ENCODE data around the gene CCZ1. TPM values are rescaled to one million over a fixed set of nuclear protein-coding genes. Genes with fewer than 3 reads are reported as not detected.
"Not testable (repeated sequence)": the region's sequence is repeated elsewhere in the genome, so short reads cannot be mapped to it uniquely, and the experiment has no call there.

Gene CCZ1
- total RNA-seq, 2 experiments from 2014 or later: 76.2 to 80.4 TPM

DNA sequence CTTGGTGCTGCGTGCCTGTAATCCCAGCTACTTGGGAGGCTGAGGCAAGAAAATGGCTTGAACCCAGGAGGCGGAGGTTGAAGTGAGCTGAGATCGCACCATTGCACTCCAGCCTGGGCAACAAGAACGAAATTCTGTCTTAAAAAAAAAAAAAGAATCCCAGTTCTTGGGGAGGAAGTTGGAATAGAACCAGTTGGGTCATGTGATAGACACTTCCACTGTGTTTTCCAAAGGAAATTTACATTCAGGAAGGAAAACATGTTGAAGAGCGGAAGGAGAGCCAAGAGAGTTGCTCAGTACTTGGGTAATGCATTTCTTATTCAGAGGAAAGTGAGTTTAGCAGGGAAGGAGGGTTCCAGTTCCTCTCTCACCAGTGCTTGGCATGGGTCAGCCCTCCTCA lies 37.3 kb upstream of the CCZ1 start:
- H3K27ac Mint-ChIP-seq; H3K4me3 ChIP-seq (ENCODE audit: low read length); H3K27me3 ChIP-seq (ENCODE audit: control insufficient read depth in 1 of 2, insufficient read depth in 2 of 2, low read length in 2 of 2); POLR2A ChIA-PET; CTCF ChIA-PET; H3K27ac ChIP-seq (ENCODE audit: low read depth in 1 of 2, low read length in 2 of 2); H3K36me3 ChIP-seq (ENCODE audit: insufficient read depth, low read length); DNase-seq; H3K27me3 Mint-ChIP-seq; ATAC-seq (ENCODE audit: poor library complexity); H3K9me3 Mint-ChIP-seq; intact Hi-C loops (cut with DNase I, micrococcal nuclease); H3K9me3 ChIP-seq (ENCODE audit: control insufficient read depth in 1 of 2, insufficient read depth in 1 of 2, low read length in 2 of 2); H3K4me3 Mint-ChIP-seq: not testable (repeated sequence)
- Mint-ChIP-seq H3K4me1 (ENCODE audit: low read depth) (peaks cover 22% of the 10 kb centered on the region), H3K36me3 (ENCODE audit: low read depth) (peaks cover 24% of the 10 kb centered on the region)
- H3K4me1 ChIP-seq (ENCODE audit: insufficient read depth, low read length): peaks cover 26% of the 10 kb centered on the region

- CTCF ChIA-PET: interaction anchor here (1.6 kb wide), 1 partner anchor 81 kb away, joined by 4 read pairs; the partner anchor contains the start of gene RNF216
- H3K9me3 Mint-ChIP-seq; H3K27me3 Mint-ChIP-seq; POLR2A ChIA-PET; H3K27ac Mint-ChIP-seq; H3K27ac ChIP-seq (ENCODE audit: low read depth in 1 of 2, low read length in 2 of 2); H3K36me3 ChIP-seq (ENCODE audit: insufficient read depth, low read length); DNase-seq; intact Hi-C loops (cut with DNase I, micrococcal nuclease); H3K4me3 Mint-ChIP-seq; H3K4me3 ChIP-seq (ENCODE audit: low read length); ATAC-seq (ENCODE audit: poor library complexity); H3K27me3 ChIP-seq (ENCODE audit: control insufficient read depth in 1 of 2, insufficient read depth in 2 of 2, low read length in 2 of 2); H3K9me3 ChIP-seq (ENCODE audit: control insufficient read depth in 1 of 2, insufficient read depth in 1 of 2, low read length in 2 of 2): not testable (repeated sequence)
- H3K4me1 Mint-ChIP-seq (ENCODE audit: low read depth): peaks cover 12% of the 10 kb centered on the region
- H3K36me3 Mint-ChIP-seq (ENCODE audit: low read depth): peaks cover 28% of the 10 kb centered on the region
- peaks cover 16% of the 10 kb centered on the region for H3K4me1 ChIP-seq (ENCODE audit: insufficient read depth, low read length)
Observed at GRCh38 chr7:5862753-5863366, 35.7 kb upstream of the CCZ1 start.

DNA sequence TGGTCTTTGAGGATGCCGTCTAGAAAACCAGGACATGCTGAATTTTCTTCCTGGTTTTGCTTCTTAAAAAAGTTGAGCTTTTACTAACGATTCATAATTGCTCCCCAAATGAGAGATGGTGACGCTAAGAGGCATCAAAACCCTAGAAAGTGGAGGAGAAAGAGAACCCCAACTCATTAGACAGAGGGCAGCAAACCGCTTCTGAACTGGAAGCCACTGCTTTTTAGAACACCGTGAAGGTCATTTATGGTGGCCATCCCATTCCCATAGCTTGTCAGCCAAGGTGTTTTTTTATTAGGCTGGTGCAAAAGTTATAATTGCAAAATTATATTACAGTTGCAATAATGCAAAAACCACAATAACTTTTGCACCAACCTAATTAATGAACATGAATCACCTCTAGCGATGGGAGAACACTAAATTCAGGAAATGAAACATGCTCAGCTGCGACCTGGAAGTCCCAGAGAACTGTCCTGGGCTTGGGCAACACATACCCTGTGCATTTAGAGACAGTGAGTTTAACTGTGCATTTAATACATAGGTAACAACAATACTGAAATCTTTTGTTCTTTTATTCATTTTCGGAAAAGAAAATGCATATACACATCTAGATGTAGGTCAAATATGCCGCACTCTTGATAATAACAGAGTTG lies 33.1 kb upstream of the CCZ1 start:
- CTCF ChIA-PET; H3K27ac ChIP-seq (ENCODE audit: low read depth in 1 of 2, low read length in 2 of 2): not testable (repeated sequence)

DNA sequence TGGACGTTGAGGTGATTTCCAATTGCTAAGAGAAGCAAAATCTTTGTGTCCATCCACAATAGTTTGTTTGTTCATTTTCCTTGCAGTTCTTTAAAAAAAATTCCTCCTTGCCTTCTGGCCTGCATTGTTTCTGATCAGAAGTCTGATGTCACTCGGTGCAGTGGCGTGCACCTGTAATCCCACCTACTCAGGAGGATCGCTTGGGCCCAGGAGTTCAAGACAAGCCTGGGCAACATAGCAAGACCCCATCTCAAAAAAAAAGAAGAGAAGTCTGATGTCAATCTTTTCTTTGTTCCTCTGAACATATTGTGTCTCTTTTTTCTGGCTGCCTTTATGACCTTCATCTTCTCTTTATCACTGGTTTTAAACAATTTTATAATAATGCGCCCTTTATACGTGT lies 31.5 kb upstream of the CCZ1 start:
- ATAC-seq (ENCODE audit: poor library complexity) (no peak), DNase-seq (no peak)
- Histone ChIP-seq H3K4me1 (ENCODE audit: insufficient read depth, low read length) (no peaks in the 10 kb centered on the region), H3K27ac (ENCODE audit: low read depth in 1 of 2, low read length in 2 of 2) (no peak overlapping the region), H3K27me3 (ENCODE audit: control insufficient read depth in 1 of 2, insufficient read depth in 2 of 2, low read length in 2 of 2) (no peaks in the 10 kb centered on the region), H3K9me3 (ENCODE audit: control insufficient read depth in 1 of 2, insufficient read depth in 1 of 2, low read length in 2 of 2) (peaks cover 0 to 3% of the 10 kb centered on the region in 2 experiments), H3K4me3 (ENCODE audit: low read length) (no peak overlapping the region), H3K36me3 (ENCODE audit: insufficient read depth, low read length) (no peaks in the 10 kb centered on the region)
- TF ChIP-seq, protein P1, sequence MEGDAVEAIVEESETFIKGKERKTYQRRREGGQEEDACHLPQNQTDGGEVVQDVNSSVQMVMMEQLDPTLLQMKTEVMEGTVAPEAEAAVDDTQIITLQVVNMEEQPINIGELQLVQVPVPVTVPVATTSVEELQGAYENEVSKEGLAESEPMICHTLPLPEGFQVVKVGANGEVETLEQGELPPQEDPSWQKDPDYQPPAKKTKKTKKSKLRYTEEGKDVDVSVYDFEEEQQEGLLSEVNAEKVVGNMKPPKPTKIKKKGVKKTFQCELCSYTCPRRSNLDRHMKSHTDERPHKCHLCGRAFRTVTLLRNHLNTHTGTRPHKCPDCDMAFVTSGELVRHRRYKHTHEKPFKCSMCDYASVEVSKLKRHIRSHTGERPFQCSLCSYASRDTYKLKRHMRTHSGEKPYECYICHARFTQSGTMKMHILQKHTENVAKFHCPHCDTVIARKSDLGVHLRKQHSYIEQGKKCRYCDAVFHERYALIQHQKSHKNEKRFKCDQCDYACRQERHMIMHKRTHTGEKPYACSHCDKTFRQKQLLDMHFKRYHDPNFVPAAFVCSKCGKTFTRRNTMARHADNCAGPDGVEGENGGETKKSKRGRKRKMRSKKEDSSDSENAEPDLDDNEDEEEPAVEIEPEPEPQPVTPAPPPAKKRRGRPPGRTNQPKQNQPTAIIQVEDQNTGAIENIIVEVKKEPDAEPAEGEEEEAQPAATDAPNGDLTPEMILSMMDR (IDR thresholded peaks at IDR 0.05): no peak
- H3K27ac Mint-ChIP-seq: no peak overlapping the region
- no peaks in the 10 kb centered on the region for H3K27me3 Mint-ChIP-seq
- no peaks in the 10 kb centered on the region for H3K4me1 Mint-ChIP-seq (ENCODE audit: low read depth)
- H3K9me3 Mint-ChIP-seq: no peaks in the 10 kb centered on the region
- ChIA-PET POLR2A (interaction anchor here (0.8 kb wide), 1 partner anchor 31 kb away, joined by 4 read pairs; no protein-coding TSS in a partner anchor), CTCF (no interaction called here)
- H3K36me3 Mint-ChIP-seq (ENCODE audit: low read depth): peaks cover 36% of the 10 kb centered on the region
- intact Hi-C loops (cut with DNase I, micrococcal nuclease): no loop called here
- no peak overlapping the region for H3K4me3 Mint-ChIP-seq

More for the DNA sequence above, 33.1 kb upstream of the CCZ1 start:
- Mint-ChIP-seq H3K27ac (peak overlapping the region; percentile 37), H3K36me3 (ENCODE audit: low read depth) (peaks cover 39% of the 10 kb centered on the region)
- H3K27me3 ChIP-seq (ENCODE audit: control insufficient read depth in 1 of 2, insufficient read depth in 2 of 2, low read length in 2 of 2); H3K4me3 Mint-ChIP-seq; H3K9me3 ChIP-seq (ENCODE audit: control insufficient read depth in 1 of 2, insufficient read depth in 1 of 2, low read length in 2 of 2); intact Hi-C loops (cut with DNase I, micrococcal nuclease); H3K27me3 Mint-ChIP-seq; H3K9me3 Mint-ChIP-seq; H3K36me3 ChIP-seq (ENCODE audit: insufficient read depth, low read length); POLR2A ChIA-PET; H3K4me1 Mint-ChIP-seq (ENCODE audit: low read depth); H3K4me1 ChIP-seq (ENCODE audit: insufficient read depth, low read length); H3K4me3 ChIP-seq (ENCODE audit: low read length); ATAC-seq (ENCODE audit: poor library complexity): not testable (repeated sequence)
- DNase-seq: peak in 1 of 14 experiments; percentile 15

GRCh38 chr7:5868928-5869341 lies 29.6 kb upstream of the CCZ1 start:
- H3K9me3 Mint-ChIP-seq; H3K36me3 ChIP-seq (ENCODE audit: insufficient read depth, low read length); DNase-seq; H3K4me3 Mint-ChIP-seq; intact Hi-C loops (cut with DNase I, micrococcal nuclease); CTCF ChIA-PET; H3K27ac ChIP-seq (ENCODE audit: low read depth in 1 of 2, low read length in 2 of 2); H3K27me3 Mint-ChIP-seq; H3K4me3 ChIP-seq (ENCODE audit: low read length); H3K27ac Mint-ChIP-seq; H3K4me1 Mint-ChIP-seq (ENCODE audit: low read depth); H3K27me3 ChIP-seq (ENCODE audit: control insufficient read depth in 1 of 2, insufficient read depth in 2 of 2, low read length in 2 of 2); ATAC-seq (ENCODE audit: poor library complexity); H3K9me3 ChIP-seq (ENCODE audit: control insufficient read depth in 1 of 2, insufficient read depth in 1 of 2, low read length in 2 of 2); H3K4me1 ChIP-seq (ENCODE audit: insufficient read depth, low read length): not testable (repeated sequence)
- POLR2A ChIA-PET: interaction anchor here (1.0 kb wide), 1 partner anchor 10 kb away, joined by 3 read pairs; no protein-coding TSS in a partner anchor
- peaks cover 23% of the 10 kb centered on the region for H3K36me3 Mint-ChIP-seq (ENCODE audit: low read depth)
